K562 (cell line): ENCODE results near the gene ARPP21. TPM values are rescaled to one million over a fixed set of nuclear protein-coding genes. Genes with fewer than 3 reads are reported as not detected.

Experiments used
- ATAC-seq: fragments of 200-7000 bp; cut with Tn5 transposase; 3 replicates; pipeline ENCODE4 v1.9.1; 2020; ENCODE audit warnings: moderate library complexity
- BruUV-seq: library from RNA; stranded (reverse); fragments of 400-500 nt; replicated peaks from 2 replicates; lab custom pipeline; 2021; lab: Mats Ljungman, UMichigan
- CTCF ChIA-PET: fragments of 300-600 bp; formaldehyde crosslinking; extraction: SDS; loops from one replicate; lab custom pipeline; 2021; ENCODE audit warnings: low intra/inter-chr PET ratio; lab: Yijun Ruan, JAX
- POLR2A ChIA-PET: fragments of 300-600, 350-650 bp; sonication (Branson Sonifier 250); formaldehyde crosslinking; extraction: SDS; loops from one replicate; lab custom pipeline; 2021; ENCODE audit warnings: antibody characterized with exemption, inconsistent platforms; lab: Yijun Ruan, JAX
- DNase-seq, 4 experiments: peaks; one replicate each; pipeline versions ENCODE4 v3.0.0 to v3.0.0-alpha.2; 2011 to 2018; ENCODE audit warnings: low spot score in 3 of 4, mixed read lengths in 3 of 4; ENCODE audit errors: extremely low read depth in 1 of 4
- FAIRE-seq: peaks from 2 replicates; lab custom pipeline; 2011; peaks lifted over from hg19 to GRCh38; lab: Jason Lieb, UNC
- H2AFZ ChIP-seq: 2 replicates; pipeline ENCODE4 v1.6.0; 2011; ENCODE audit warnings: low read depth, low read length, control low read depth, inconsistent platforms
- H3K27ac ChIP-seq: fragments of 200-600 bp; 3 replicates; pipeline ENCODE4 v1.8.0; 2011; ENCODE audit warnings: low read depth, mild to moderate bottlenecking, control low read depth, inconsistent platforms, low read length, moderate library complexity, mixed read lengths; ENCODE audit errors: extremely low read depth
- H3K27me3 ChIP-seq, 2 experiments: fragments of 300-600 bp in 1 of 2; 2 replicates in 1 of 2; 3 replicates in 1 of 2; pipeline versions ENCODE4 v1.6.0 to v1.8.0; 2011; ENCODE audit warnings: inconsistent platforms in 2 of 2, low read length in 2 of 2, mild to moderate bottlenecking in 1 of 2, mixed read lengths in 1 of 2, moderate library complexity in 1 of 2; ENCODE audit not compliant: control insufficient read depth in 2 of 2, insufficient read depth in 2 of 2
- H3K36me3 ChIP-seq: fragments of 300-600 bp; 3 replicates; pipeline ENCODE4 v1.8.0; 2011; ENCODE audit warnings: mild to moderate bottlenecking, low read length, inconsistent platforms; ENCODE audit not compliant: control insufficient read depth, insufficient read depth
- H3K4me1 ChIP-seq, 2 experiments: fragments of 200-600 bp in 1 of 2; replicated peaks in 1 of 2; 2 replicates in 1 of 2; 3 replicates in 1 of 2; pipeline versions ENCODE4 v1.5.1 to v1.8.0; 2011; ENCODE audit warnings: inconsistent platforms in 2 of 2, low read length in 2 of 2, mild to moderate bottlenecking in 1 of 2, mixed read lengths in 1 of 2, moderate library complexity in 1 of 2; ENCODE audit not compliant: control insufficient read depth in 2 of 2, insufficient read depth in 2 of 2
- H3K4me2 ChIP-seq: 2 replicates; pipeline ENCODE4 v1.6.1; 2011; ENCODE audit warnings: low read length, control low read depth, inconsistent platforms, mixed read lengths; ENCODE audit not compliant: insufficient read depth
- H3K4me3 ChIP-seq: fragments of 200-600 bp; sonication (generic), shearing (Covaris generic); 2 replicates; pipeline ENCODE4 v1.5.1; 2016; ENCODE audit warnings: control low read depth, inconsistent platforms
- H3K79me2 ChIP-seq: fragments of 200-600 bp; 3 replicates; pipeline ENCODE4 v1.8.0; 2011; ENCODE audit warnings: low read length, inconsistent platforms; ENCODE audit not compliant: control insufficient read depth, insufficient read depth
- H3K9ac ChIP-seq, 2 experiments: 2 replicates each; pipeline versions ENCODE4 v1.6.0 to v1.6.1; 2011; ENCODE audit warnings: low read depth in 2 of 2, low read length in 2 of 2, control low read depth in 1 of 2, inconsistent platforms in 1 of 2, mild to moderate bottlenecking in 1 of 2, mixed read lengths in 1 of 2; ENCODE audit not compliant: insufficient read depth in 1 of 2
- H3K9me1 ChIP-seq: one replicate; pipeline ENCODE4 v1.6.0; 2011; ENCODE audit warnings: inconsistent platforms, mild to moderate bottlenecking, low read length, moderate library complexity; ENCODE audit not compliant: control insufficient read depth, insufficient read depth
- H3K9me3 ChIP-seq: replicated peaks from 2 replicates; pipeline ENCODE4 v1.5.1; 2011; ENCODE audit warnings: low read depth, low read length, inconsistent platforms; ENCODE audit not compliant: control insufficient read depth, insufficient read depth
- H4K20me1 ChIP-seq: replicated peaks from 2 replicates; pipeline ENCODE4 v1.6.1; 2011; ENCODE audit warnings: low read length, inconsistent platforms, mixed read lengths; ENCODE audit not compliant: control insufficient read depth, insufficient read depth
- CHD1 ChIP-seq: fragments of 200-600 bp; sonication (generic); IDR thresholded peaks from one replicate; pipeline ENCODE4 v1.6.1; 2012; ENCODE audit warnings: mild to moderate bottlenecking, moderate library complexity, low read length, inconsistent platforms
- FIP1L1 ChIP-seq: fragments of 200-400 bp; formaldehyde crosslinking; IDR thresholded peaks from 2 replicates; pipeline ENCODE4 v1.6.1; 2018; ENCODE audit warnings: mild to moderate bottlenecking, low read depth, low read length; ENCODE audit not compliant: poor library complexity, severe bottlenecking
- KDM5B ChIP-seq: fragments of 200-600 bp; sonication (generic); IDR thresholded peaks from 2 replicates; pipeline ENCODE4 v1.6.1; 2012; ENCODE audit warnings: low read depth, mild to moderate bottlenecking, moderate library complexity, low read length, control low read depth, inconsistent platforms; ENCODE audit not compliant: insufficient replicate concordance
- KLF10 ChIP-seq: fragments of 250-450 bp; sonication (Bioruptor Pico); IDR thresholded peaks from 2 replicates; pipeline ENCODE4 v1.6.1; 2021; ENCODE audit warnings: matching md5 sums
- MAFG ChIP-seq: fragments of 450-650 bp; conservative IDR thresholded peaks from 2 replicates; pipeline ENCODE4 v1.6.1; 2016; ENCODE audit warnings: missing genetic modification characterization, missing compliant biosample characterization
- MAZ ChIP-seq, 2 experiments: fragments of 450-650 bp in 1 of 2; sonication (generic) in 1 of 2; formaldehyde crosslinking; IDR thresholded peaks in 1 of 2; conservative IDR thresholded peaks in 1 of 2; 2 replicates each; pipeline versions ENCODE4 v1.4.0 to v1.5.0; 2020; ENCODE audit warnings: mild to moderate bottlenecking in 1 of 2, missing genetic modification reagents in 1 of 2
- PTRF ChIP-seq: fragments of 450-650 bp; IDR thresholded peaks from 2 replicates; pipeline ENCODE4 v1.6.1; 2016; ENCODE audit warnings: mild to moderate bottlenecking, missing genetic modification characterization, missing compliant biosample characterization
- ZBTB1 ChIP-seq: sonication (generic); formaldehyde crosslinking; IDR thresholded peaks from 2 replicates; pipeline ENCODE4 v1.8.1; 2023; ENCODE audit warnings: missing genetic modification reagents, low read depth, mild to moderate bottlenecking, borderline replicate concordance
- ZNF212 ChIP-seq: fragments of 450-650 bp; formaldehyde crosslinking; IDR thresholded peaks from 2 replicates; pipeline ENCODE4 v1.4.0; 2020; ENCODE audit warnings: mild to moderate bottlenecking
- ZNF354B ChIP-seq: fragments of 250-450 bp; sonication (Bioruptor Pico); IDR thresholded peaks from 2 replicates; pipeline ENCODE4 v1.4.0; 2020
- ZZZ3 ChIP-seq: fragments of 450-650 bp; IDR thresholded peaks from 2 replicates; pipeline ENCODE4 v1.6.1; 2016; ENCODE audit warnings: antibody characterized with exemption, mild to moderate bottlenecking, moderate library complexity
- WGBS: fragments of 100-300 bp; shearing (Covaris generic); methylation state at CpG from one replicate; pipeline ENCODE4 v1.1.6; 2016; ENCODE audit warnings: low coverage, mixed read lengths; ENCODE audit not compliant: insufficient coverage; ENCODE audit errors: missing lambda C conversion rate; 5-methylcytosine and 5-hydroxymethylcytosine counted together
- in situ Hi-C: fragments of 300-500 bp; cut with MboI; formaldehyde crosslinking; loops from 4 replicates; pipeline ENCODE4 v1.15.0; 2018; ENCODE audit warnings: inconsistent platforms, mixed read lengths
- intact Hi-C: fragments of 100-400 bp; cut with micrococcal nuclease; formaldehyde crosslinking; loops from 2 replicates; pipeline ENCODE4 v1.14.2; 2022
- polyA plus RNA-seq, 8 experiments: library from polyadenylated mRNA; depleted of rRNA in 4 of 8; stranded (reverse) in 5 of 8; unstranded in 3 of 8; fragments of >200 nt; fragmentation: Nextera tagmentation in 2 of 8; fragmentation: Illumina TruSeq in 1 of 8; extraction: Ambion mirVana in 2 of 8; extraction: Trizol in 1 of 8; gene quantifications; 2 replicates each; pipeline versions ENCODE4 v1.2.1 to v1.2.3, GENCODE V29; 2011 to 2014; ENCODE audit warnings: inconsistent platforms in 1 of 8, missing spikeins in 1 of 8
- total RNA-seq, 7 experiments: library from RNA; depleted of rRNA in 6 of 7; stranded (reverse); fragments of >200 nt in 6 of 7; fragmentation: Illumina TruSeq in 2 of 7; extraction: Trizol in 2 of 7; gene quantifications; 2 replicates each; pipeline versions ENCODE4 v1.2.1 to v1.2.3, GENCODE V29; 2011 to 2021; ENCODE audit warnings: low replicate concordance in 1 of 7
- TF ChIP-seq, protein P1 (sequence below): sonication (generic); formaldehyde crosslinking; IDR thresholded peaks from 2 replicates; pipeline ENCODE4 v1.4.0; 2020; ENCODE audit warnings: mild to moderate bottlenecking, missing genetic modification reagents
- TF ChIP-seq, protein P2 (sequence below), 2 experiments: fragments of 450-650 bp; conservative IDR thresholded peaks; 2 replicates each; pipeline ENCODE4 v1.6.1; 2017; ENCODE audit warnings: mild to moderate bottlenecking in 2 of 2, moderate library complexity in 2 of 2

The ARPP21 gene
- total and polyA plus RNA-seq, 9 of the 15 experiments (the other 6 are each of a cell fraction or from before 2014, with no cell fraction given) = not detected

DNA sequence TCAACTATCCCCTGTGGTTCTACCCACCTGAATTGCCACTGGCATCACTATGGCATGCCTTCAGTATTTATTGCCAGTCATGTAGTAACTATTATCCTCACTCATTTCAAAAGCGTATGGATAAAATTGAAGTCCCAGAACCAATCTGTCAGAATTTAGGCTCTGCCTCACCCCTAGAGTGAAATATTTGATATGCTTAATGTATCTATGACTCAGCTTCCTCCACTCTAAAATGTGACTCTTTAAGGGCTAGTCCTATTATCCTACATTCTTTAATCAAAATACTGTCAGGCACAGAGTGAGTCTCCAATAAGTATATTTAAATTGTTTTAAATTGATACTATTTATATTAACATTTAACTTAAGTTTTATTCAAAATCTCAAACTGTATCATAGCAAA, 27.6 kb downstream of the ARPP21 start:
- Histone ChIP-seq H4K20me1 (no peaks in the 10 kb centered on the region), H2AFZ (no peak overlapping the region)
- no peak for TF ChIP-seq CHD1
- no peak for TF ChIP-seq ZNF212
- no peak for TF ChIP-seq ZZZ3
- TF ChIP-seq, all 486 proteins: peak for 0
- 7% methylated on average over 1 of the region's 1 CpG for WGBS
- H3K27me3 ChIP-seq = no peaks in the 10 kb centered on the region
- H3K27ac ChIP-seq = no peak overlapping the region
- CTCF ChIA-PET = no interaction called here
- no peak overlapping the region for H3K4me2 ChIP-seq
- no peaks in the 10 kb centered on the region for H3K36me3 ChIP-seq
- no peaks in the 10 kb centered on the region for H3K9me1 ChIP-seq
- POLR2A ChIA-PET = no interaction called here
- no peak overlapping the region for H3K9ac ChIP-seq
- H3K79me2 ChIP-seq = no peaks in the 10 kb centered on the region
- ATAC-seq = no peak
- DNase-seq = no peak
- no peak for FAIRE-seq
- H3K4me1 ChIP-seq = no peaks in the 10 kb centered on the region
- no TSS peak for BruUV-seq
- intact Hi-C loops = no loop called here
- H3K4me3 ChIP-seq = no peak overlapping the region
- H3K9me3 ChIP-seq = peaks cover 6% of the 10 kb centered on the region
- in situ Hi-C loops = no loop called here

DNA sequence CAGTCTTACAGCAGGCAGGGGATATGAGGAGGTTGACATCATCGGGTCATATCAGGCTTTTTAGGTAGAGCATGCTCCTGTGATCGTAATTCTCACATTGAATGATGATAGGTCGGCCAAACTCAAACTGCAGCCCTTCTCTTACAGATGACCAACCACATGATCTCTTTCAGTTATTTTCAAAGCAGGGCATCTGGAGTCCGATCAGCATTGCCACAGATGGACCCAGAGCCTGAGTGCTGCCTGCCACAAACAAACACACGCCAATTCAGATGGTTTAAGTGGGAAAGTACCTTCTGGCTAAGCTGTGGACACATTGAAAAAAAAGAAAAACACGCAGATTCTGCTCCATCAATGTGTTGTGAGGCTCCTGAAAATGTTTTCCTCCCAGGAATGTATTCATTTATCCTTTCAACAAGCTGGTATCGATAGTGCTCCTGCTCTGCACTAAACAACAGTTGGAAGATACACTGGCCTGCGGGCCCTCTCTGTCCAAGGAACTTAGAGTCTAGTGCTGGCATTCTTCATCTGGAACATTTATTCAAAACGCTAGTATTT, 31.2 kb downstream of the ARPP21 start:
- TF ChIP-seq MAFG (tag) = no peak
- no peak for TF ChIP-seq ZNF212
- TF ChIP-seq PTRF (tag) = no peak
- TF ChIP-seq ZBTB1 (CRISPR knock-in tag) = no peak
- no peak for TF ChIP-seq FIP1L1
- no peak for TF ChIP-seq KDM5B
- TF ChIP-seq KLF10 (CRISPR knock-in tag) = no peak
- TF ChIP-seq, protein P1, sequence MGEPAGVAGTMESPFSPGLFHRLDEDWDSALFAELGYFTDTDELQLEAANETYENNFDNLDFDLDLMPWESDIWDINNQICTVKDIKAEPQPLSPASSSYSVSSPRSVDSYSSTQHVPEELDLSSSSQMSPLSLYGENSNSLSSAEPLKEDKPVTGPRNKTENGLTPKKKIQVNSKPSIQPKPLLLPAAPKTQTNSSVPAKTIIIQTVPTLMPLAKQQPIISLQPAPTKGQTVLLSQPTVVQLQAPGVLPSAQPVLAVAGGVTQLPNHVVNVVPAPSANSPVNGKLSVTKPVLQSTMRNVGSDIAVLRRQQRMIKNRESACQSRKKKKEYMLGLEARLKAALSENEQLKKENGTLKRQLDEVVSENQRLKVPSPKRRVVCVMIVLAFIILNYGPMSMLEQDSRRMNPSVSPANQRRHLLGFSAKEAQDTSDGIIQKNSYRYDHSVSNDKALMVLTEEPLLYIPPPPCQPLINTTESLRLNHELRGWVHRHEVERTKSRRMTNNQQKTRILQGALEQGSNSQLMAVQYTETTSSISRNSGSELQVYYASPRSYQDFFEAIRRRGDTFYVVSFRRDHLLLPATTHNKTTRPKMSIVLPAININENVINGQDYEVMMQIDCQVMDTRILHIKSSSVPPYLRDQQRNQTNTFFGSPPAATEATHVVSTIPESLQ (CRISPR knock-in tag) = no peak
- TF ChIP-seq, protein P2, sequence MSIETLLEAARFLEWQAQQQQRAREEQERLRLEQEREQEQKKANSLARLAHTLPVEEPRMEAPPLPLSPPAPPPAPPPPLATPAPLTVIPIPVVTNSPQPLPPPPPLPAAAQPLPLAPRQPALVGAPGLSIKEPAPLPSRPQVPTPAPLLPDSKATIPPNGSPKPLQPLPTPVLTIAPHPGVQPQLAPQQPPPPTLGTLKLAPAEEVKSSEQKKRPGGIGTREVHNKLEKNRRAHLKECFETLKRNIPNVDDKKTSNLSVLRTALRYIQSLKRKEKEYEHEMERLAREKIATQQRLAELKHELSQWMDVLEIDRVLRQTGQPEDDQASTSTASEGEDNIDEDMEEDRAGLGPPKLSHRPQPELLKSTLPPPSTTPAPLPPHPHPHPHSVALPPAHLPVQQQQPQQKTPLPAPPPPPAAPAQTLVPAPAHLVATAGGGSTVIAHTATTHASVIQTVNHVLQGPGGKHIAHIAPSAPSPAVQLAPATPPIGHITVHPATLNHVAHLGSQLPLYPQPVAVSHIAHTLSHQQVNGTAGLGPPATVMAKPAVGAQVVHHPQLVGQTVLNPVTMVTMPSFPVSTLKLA (conservative IDR thresholded peaks at IDR 0.05) = no peak
- no peak for TF ChIP-seq ZNF354B
- TF ChIP-seq MAZ (CRISPR knock-in tag; conservative IDR thresholded peaks at IDR 0.05 in 1 of 2, IDR thresholded peaks at IDR 0.05 in 1 of 2) = no peak
- FAIRE-seq (no peak), DNase-seq (no peak), ATAC-seq (no peak)
- POLR2A ChIA-PET = no interaction called here
- Histone ChIP-seq H3K9me3 (peaks cover 8% of the 10 kb centered on the region), H3K27me3 (no peaks in the 10 kb centered on the region), H4K20me1 (no peaks in the 10 kb centered on the region), H3K27ac (no peak overlapping the region), H3K9me1 (no peaks in the 10 kb centered on the region), H3K4me2 (no peak overlapping the region), H2AFZ (no peak overlapping the region), H3K36me3 (no peaks in the 10 kb centered on the region), H3K79me2 (no peaks in the 10 kb centered on the region), H3K4me1 (no peaks in the 10 kb centered on the region), H3K9ac (no peak overlapping the region), H3K4me3 (no peak overlapping the region)
- BruUV-seq = no TSS peak
- 0% methylated on average over 9 of the region's 9 CpGs for WGBS
- intact Hi-C loops = no loop called here
- CTCF ChIA-PET = no interaction called here
- in situ Hi-C loops = no loop called here
